Gastroesophageal sphincter (tissue), 3 donors: Measurements from ENCODE around the gene CDC25C.

Experiments used
- CTCF ChIP-seq, 4 experiments: fragments of 200-600 bp in 2 of 4; fragments of 450-650 bp in 2 of 4; sonication (generic) in 1 of 4; IDR thresholded peaks; one replicate each; pipeline ENCODE4 v1.5.1; 2017 to 2019; ENCODE audit warnings: antibody characterized with exemption in 4 of 4, mild to moderate bottlenecking in 2 of 4, moderate library complexity in 2 of 4
- EP300 ChIP-seq: sonication (generic); formaldehyde crosslinking; IDR thresholded peaks from one replicate; pipeline ENCODE4 v1.6.1; 2017; ENCODE audit warnings: antibody characterized with exemption, mild to moderate bottlenecking
- POLR2A ChIP-seq, 2 donors: fragments of 450-650 bp; IDR thresholded peaks; one replicate each; pipeline ENCODE4 v1.6.1; 2017; ENCODE audit warnings: antibody characterized with exemption in 2 of 2, mild to moderate bottlenecking in 2 of 2, moderate library complexity in 1 of 2

GRCh38 chr5:138352071-138352721 is 20.6 kb upstream of the CDC25C start, which contains the start of gene KDM3B:
- peak; percentile 89 to 100 (median 100) for TF ChIP-seq CTCF (IDR thresholded peaks at IDR 0.05)
- TF ChIP-seq EP300 = no peak
- no peak for TF ChIP-seq POLR2A (IDR thresholded peaks at IDR 0.05)
